Ishikawa (cell line): Measurements from ENCODE around the gene ZFP42.

ENCODE experiments used
- CEBPB ChIP-seq: IDR thresholded peaks from 2 replicates; pipeline ENCODE4 v1.6.1; 2012
- CREB1 ChIP-seq: IDR thresholded peaks from 2 replicates; pipeline ENCODE4 v1.6.1; 2012; ENCODE audit warnings: low read depth
- EGR1 ChIP-seq: IDR thresholded peaks from 2 replicates; pipeline ENCODE4 v1.6.1; 2012
- EP300 ChIP-seq: IDR thresholded peaks from 2 replicates; pipeline ENCODE4 v1.6.1; 2012; ENCODE audit warnings: borderline replicate concordance
- FOXM1 ChIP-seq: IDR thresholded peaks from 2 replicates; pipeline ENCODE4 v1.6.1; 2012; ENCODE audit warnings: low read depth, borderline replicate concordance
- NFIC ChIP-seq: IDR thresholded peaks from 2 replicates; pipeline ENCODE4 v1.6.1; 2012
- RAD21 ChIP-seq: IDR thresholded peaks from 2 replicates; pipeline ENCODE4 v1.6.1; 2012; ENCODE audit warnings: low read depth
- TAF1 ChIP-seq: IDR thresholded peaks from 2 replicates; pipeline ENCODE4 v1.6.1; 2012; ENCODE audit warnings: low read depth, mild to moderate bottlenecking
- TCF12 ChIP-seq: IDR thresholded peaks from 2 replicates; pipeline ENCODE4 v1.6.1; 2012; ENCODE audit warnings: low read depth
- TEAD4 ChIP-seq: IDR thresholded peaks from 2 replicates; pipeline ENCODE4 v1.6.1; 2012
- USF1 ChIP-seq: IDR thresholded peaks from 2 replicates; pipeline ENCODE4 v1.6.1; 2012
- YY1 ChIP-seq: IDR thresholded peaks from 2 replicates; pipeline ENCODE4 v1.6.1; 2012; ENCODE audit warnings: low read depth
- ZBTB7A ChIP-seq: IDR thresholded peaks from 2 replicates; pipeline ENCODE4 v1.6.1; 2012; ENCODE audit warnings: low read depth
- TF ChIP-seq, protein P1 (sequence below): IDR thresholded peaks from 2 replicates; pipeline ENCODE4 v1.6.1; 2012; ENCODE audit warnings: low read depth, mild to moderate bottlenecking
- TF ChIP-seq, protein P2 (sequence below): IDR thresholded peaks from 2 replicates; pipeline ENCODE4 v1.6.1; 2012

The ZFP42 gene

GRCh38 chr4:187965726-187966125 lies 29.8 kb upstream of the ZFP42 start:
- TF ChIP-seq TEAD4 = no peak
- no peak for TF ChIP-seq YY1
- no peak for TF ChIP-seq EP300
- TF ChIP-seq NFIC = no peak
- no peak for TF ChIP-seq USF1
- no peak for TF ChIP-seq ZBTB7A

GRCh38 chr4:187972135-187972534 lies 23.4 kb upstream of the ZFP42 start:
- TF ChIP-seq CEBPB (no peak), TEAD4 (no peak), TAF1 (no peak), USF1 (no peak), NFIC (no peak), CREB1 (no peak), EGR1 (no peak), EP300 (no peak), FOXM1 (no peak), RAD21 (no peak), TCF12 (no peak), ZBTB7A (no peak), YY1 (no peak)
- TF ChIP-seq, protein P1, sequence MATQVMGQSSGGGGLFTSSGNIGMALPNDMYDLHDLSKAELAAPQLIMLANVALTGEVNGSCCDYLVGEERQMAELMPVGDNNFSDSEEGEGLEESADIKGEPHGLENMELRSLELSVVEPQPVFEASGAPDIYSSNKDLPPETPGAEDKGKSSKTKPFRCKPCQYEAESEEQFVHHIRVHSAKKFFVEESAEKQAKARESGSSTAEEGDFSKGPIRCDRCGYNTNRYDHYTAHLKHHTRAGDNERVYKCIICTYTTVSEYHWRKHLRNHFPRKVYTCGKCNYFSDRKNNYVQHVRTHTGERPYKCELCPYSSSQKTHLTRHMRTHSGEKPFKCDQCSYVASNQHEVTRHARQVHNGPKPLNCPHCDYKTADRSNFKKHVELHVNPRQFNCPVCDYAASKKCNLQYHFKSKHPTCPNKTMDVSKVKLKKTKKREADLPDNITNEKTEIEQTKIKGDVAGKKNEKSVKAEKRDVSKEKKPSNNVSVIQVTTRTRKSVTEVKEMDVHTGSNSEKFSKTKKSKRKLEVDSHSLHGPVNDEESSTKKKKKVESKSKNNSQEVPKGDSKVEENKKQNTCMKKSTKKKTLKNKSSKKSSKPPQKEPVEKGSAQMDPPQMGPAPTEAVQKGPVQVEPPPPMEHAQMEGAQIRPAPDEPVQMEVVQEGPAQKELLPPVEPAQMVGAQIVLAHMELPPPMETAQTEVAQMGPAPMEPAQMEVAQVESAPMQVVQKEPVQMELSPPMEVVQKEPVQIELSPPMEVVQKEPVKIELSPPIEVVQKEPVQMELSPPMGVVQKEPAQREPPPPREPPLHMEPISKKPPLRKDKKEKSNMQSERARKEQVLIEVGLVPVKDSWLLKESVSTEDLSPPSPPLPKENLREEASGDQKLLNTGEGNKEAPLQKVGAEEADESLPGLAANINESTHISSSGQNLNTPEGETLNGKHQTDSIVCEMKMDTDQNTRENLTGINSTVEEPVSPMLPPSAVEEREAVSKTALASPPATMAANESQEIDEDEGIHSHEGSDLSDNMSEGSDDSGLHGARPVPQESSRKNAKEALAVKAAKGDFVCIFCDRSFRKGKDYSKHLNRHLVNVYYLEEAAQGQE = no peak
- TF ChIP-seq, protein P2, sequence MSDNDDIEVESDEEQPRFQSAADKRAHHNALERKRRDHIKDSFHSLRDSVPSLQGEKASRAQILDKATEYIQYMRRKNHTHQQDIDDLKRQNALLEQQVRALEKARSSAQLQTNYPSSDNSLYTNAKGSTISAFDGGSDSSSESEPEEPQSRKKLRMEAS = no peak

DNA sequence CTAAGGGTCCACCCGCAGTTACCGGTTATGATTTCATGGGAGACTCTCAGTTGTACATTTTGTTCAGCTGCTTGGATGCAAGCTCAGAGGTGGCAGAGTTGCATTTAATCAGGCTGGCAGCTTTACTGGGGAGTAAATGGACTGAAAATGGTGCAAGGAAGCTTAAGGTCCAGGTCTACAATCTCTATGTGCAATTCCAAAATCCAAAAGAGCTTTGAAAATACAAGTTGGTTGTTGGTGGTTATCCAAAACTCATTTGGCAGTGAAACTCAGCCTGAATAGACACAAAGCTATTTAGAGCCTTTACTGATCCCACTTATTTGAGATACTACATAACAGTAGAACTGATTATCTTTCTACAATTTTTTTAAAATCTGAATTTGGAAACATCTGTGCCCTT lies 11.8 kb upstream of the ZFP42 start:
- TF ChIP-seq EP300 (no peak), FOXM1 (no peak), TEAD4 (no peak), NFIC (no peak), CEBPB (no peak), CREB1 (no peak), TAF1 (no peak), USF1 (no peak), YY1 (no peak), TCF12 (no peak), RAD21 (no peak), ZBTB7A (no peak), EGR1 (no peak)
- TF ChIP-seq, protein P1 = no peak
- TF ChIP-seq, protein P2 = no peak

GRCh38 chr4:187992971-187993370 lies 2.6 kb upstream of the ZFP42 start:
- TF ChIP-seq RAD21 = no peak
- no peak for TF ChIP-seq EP300
- no peak for TF ChIP-seq TAF1
- TF ChIP-seq ZBTB7A = no peak

GRCh38 chr4:187993827-187994226 lies 1.7 kb upstream of the ZFP42 start:
- no peak for TF ChIP-seq EGR1
- no peak for TF ChIP-seq CREB1
- TF ChIP-seq EP300 = no peak
- TF ChIP-seq ZBTB7A = no peak
- TF ChIP-seq NFIC = no peak
- TF ChIP-seq CEBPB = no peak
- no peak for TF ChIP-seq TEAD4

- TF ChIP-seq, protein P1 = no peak
Measured at GRCh38 chr4:187996502-187997177, 1.1 kb downstream of the ZFP42 start.
